Heart left ventricle (tissue), 16 donors: Measurements from ENCODE around the gene CNPY1. TPM values are rescaled to one million over a fixed set of nuclear protein-coding genes. Genes with fewer than 3 reads are reported as not detected.
A peak's percentile ranks its signal among the peaks of the same experiment; 100 is the strongest.

Experiments used
- ATAC-seq, 4 donors: fragments of 200-7000 bp; cut with Tn5 transposase; one replicate each; pipeline ENCODE4 v1.9.1; 2020 to 2022; ENCODE audit warnings: moderate library complexity in 4 of 4, mild to moderate bottlenecking in 3 of 4, moderate number of reproducible peaks in 1 of 4
- DNase-seq, 5 donors: peaks; one replicate each; pipeline ENCODE4 v3.0.0-alpha.2; 2020
- H3K27ac ChIP-seq, 12 donors: fragments of 200-600 bp; sonication (generic) in 4 of 12; one replicate each; pipeline versions ENCODE4 v1.5.0 to v1.8.0; 2016 to 2022; ENCODE audit warnings: mild to moderate bottlenecking in 2 of 12
- H3K27me3 ChIP-seq, 9 donors: fragments of 200-600 bp; sonication (generic) in 2 of 9; one replicate each; pipeline versions ENCODE4 v1.5.1 to v1.8.0; 2016 to 2022; ENCODE audit warnings: mild to moderate bottlenecking in 3 of 9
- H3K36me3 ChIP-seq, 9 donors: fragments of 200-600 bp; sonication (generic) in 2 of 9; one replicate each; pipeline versions ENCODE4 v1.5.0 to v1.8.0; 2018 to 2022; ENCODE audit warnings: mild to moderate bottlenecking in 2 of 9
- H3K4me1 ChIP-seq, 12 donors: fragments of 200-600 bp; sonication (generic) in 4 of 12; one replicate each; pipeline versions ENCODE4 v1.5.0 to v1.8.0; 2016 to 2022; ENCODE audit warnings: mild to moderate bottlenecking in 3 of 12
- H3K4me3 ChIP-seq, 12 donors: fragments of 200-600 bp; sonication (generic) in 4 of 12; one replicate each; pipeline versions ENCODE4 v1.5.0 to v1.8.0; 2017 to 2022; ENCODE audit warnings: mild to moderate bottlenecking in 9 of 12, moderate library complexity in 4 of 12
- H3K9me3 ChIP-seq, 12 donors: fragments of 200-600 bp; sonication (generic) in 4 of 12; one replicate each; pipeline versions ENCODE4 v1.5.0 to v1.8.0; 2016 to 2022; ENCODE audit warnings: mild to moderate bottlenecking in 1 of 12
- POLR2A ChIP-seq, 2 donors: fragments of 450-650 bp; IDR thresholded peaks; one replicate each; pipeline ENCODE4 v1.6.1; 2017; ENCODE audit warnings: antibody characterized with exemption in 2 of 2, mild to moderate bottlenecking in 2 of 2, moderate library complexity in 2 of 2
- WGBS, 4 donors: extraction: QIAGEN DNeasy Blood & Tissue Kit in 2 of 4; methylation state at CpG; one replicate each; pipeline versions ENCODE4 v1.1.5 to v1.1.7; 2013 to 2018; 5-methylcytosine and 5-hydroxymethylcytosine counted together
- intact Hi-C, 10 donors: fragments of 100-400 bp; cut with DNase I; formaldehyde crosslinking; loops; one replicate each; pipeline versions ENCODE4 v1.11.1 to v1.14.2; 2022
- polyA plus RNA-seq, 2 donors: library from polyadenylated mRNA; stranded (reverse); fragments of 200-250 nt; gene quantifications; one replicate each; pipeline ENCODE4 v1.2.3, GENCODE V29; 2013
- total RNA-seq, 9 donors: library from RNA; depleted of rRNA in 2 of 9; stranded (reverse); fragments of >200 nt in 2 of 9; fragmentation: NEBNext Ultra II Directional in 3 of 9; extraction: Animal tissue kit (Norgen Biotek cat#: 25700) in 3 of 9; gene quantifications; one replicate each; pipeline versions ENCODE4 v1.1.0 to v1.2.4, GENCODE V29; 2016 to 2023
- TF ChIP-seq, protein P1 (sequence below), 12 donors: fragments of 200-600 bp; sonication (generic) in 4 of 12; IDR thresholded peaks; one replicate each; pipeline versions ENCODE4 v1.5.0 to v1.8.0; 2018 to 2022; ENCODE audit warnings: antibody characterized with exemption in 12 of 12, mild to moderate bottlenecking in 5 of 12
- donor health status: ischemic (EF 13 %, LVEDD 7.1; RV severe dilation, severe dysfunction).
- donor health status: healthy with polysubstance abuse.
- donor health status: DM: no; HTN: yes; CAD: no.
- donor health status: DM: no; HTN: no; CAD: no.
- donor health status: ischemic (EF 25% LVEDD 6.9; RV normal size, moderate dysfunction).
- donor health status: ischemic (EF 25% LVEDD 5.7; RV mildly dilated, moderate dysfunction).
- donor health status: healthy.
- donor health status: DM: yes; HTN: yes; CAD: no.
- donor health status: ischemic (EF 35%, LVEDD 5.7; RV mildly dilated, moderate dysfunction).
- donor health status: nonischemic (EF 11% LVEDD 7.7; RV severe dilation, severe dysfunction).
- donor health status: DM: yes; HTN: yes; CAD: no.
- donor health status: PGD.
- donor health status: ischemic (EF 29% LVEDD 5.4; RV normal size, mild dysfunction).
- donor health status: nonischemic (EF 23%, LVEDD 6.1; RV moderate dilation, normal function).

Gene CNPY1
- total and polyA plus RNA-seq, 11 donors: not detected

DNA sequence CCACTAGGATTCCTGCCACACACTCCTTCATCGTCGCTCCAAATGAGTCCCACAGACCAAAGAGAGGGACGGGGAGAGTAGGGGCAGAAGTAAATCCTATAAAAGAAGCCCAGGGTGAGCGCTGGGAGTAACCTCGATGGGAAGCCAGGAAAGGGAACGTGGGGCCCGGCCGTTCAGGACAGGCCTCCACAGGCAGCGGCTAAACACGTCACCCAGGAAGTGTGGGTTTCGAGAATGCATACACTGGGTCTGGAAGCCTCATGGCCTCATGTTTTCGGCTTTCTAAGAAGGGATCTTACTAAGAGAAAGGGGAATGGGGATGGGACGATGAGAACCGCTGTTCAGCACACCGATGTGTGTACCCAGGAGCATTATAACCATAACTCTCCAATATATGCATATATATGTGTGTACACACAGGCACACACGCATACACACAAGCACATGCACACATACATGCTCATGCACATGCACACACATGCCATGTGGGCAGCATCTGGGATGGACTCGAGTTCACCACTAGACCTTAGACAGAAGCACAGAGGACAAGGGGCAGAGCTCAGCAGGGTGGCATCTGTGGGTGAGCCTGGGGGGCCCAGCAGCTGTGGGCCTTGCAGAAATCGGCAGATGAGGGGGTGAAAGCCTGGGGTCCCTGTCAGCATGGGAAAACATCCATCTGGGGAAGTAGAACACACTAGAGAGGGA lies 14.8 kb upstream of the CNPY1 start:
- Histone ChIP-seq H3K27ac (no peak overlapping the region), H3K4me3 (no peak overlapping the region), H3K36me3 (no peaks in the 10 kb centered on the region), H3K9me3 (no peaks in the 10 kb centered on the region), H3K27me3 (peaks cover 0 to 22% (median 0%) of the 10 kb centered on the region in 9 donors), H3K4me1 (peaks cover 0 to 4% (median 0%) of the 10 kb centered on the region in 12 donors)
- intact Hi-C loops: no loop called here
- peak in 1 of 4 donors; percentile 19 for ATAC-seq
- DNase-seq: no peak
- TF ChIP-seq POLR2A (IDR thresholded peaks at IDR 0.05): no peak
- TF ChIP-seq, protein P1, sequence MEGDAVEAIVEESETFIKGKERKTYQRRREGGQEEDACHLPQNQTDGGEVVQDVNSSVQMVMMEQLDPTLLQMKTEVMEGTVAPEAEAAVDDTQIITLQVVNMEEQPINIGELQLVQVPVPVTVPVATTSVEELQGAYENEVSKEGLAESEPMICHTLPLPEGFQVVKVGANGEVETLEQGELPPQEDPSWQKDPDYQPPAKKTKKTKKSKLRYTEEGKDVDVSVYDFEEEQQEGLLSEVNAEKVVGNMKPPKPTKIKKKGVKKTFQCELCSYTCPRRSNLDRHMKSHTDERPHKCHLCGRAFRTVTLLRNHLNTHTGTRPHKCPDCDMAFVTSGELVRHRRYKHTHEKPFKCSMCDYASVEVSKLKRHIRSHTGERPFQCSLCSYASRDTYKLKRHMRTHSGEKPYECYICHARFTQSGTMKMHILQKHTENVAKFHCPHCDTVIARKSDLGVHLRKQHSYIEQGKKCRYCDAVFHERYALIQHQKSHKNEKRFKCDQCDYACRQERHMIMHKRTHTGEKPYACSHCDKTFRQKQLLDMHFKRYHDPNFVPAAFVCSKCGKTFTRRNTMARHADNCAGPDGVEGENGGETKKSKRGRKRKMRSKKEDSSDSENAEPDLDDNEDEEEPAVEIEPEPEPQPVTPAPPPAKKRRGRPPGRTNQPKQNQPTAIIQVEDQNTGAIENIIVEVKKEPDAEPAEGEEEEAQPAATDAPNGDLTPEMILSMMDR (IDR thresholded peaks at IDR 0.05): no peak
- WGBS, 4 donors: 85 to 86% (median 86%) methylated on average over 18 of the region's 18 CpGs

DNA sequence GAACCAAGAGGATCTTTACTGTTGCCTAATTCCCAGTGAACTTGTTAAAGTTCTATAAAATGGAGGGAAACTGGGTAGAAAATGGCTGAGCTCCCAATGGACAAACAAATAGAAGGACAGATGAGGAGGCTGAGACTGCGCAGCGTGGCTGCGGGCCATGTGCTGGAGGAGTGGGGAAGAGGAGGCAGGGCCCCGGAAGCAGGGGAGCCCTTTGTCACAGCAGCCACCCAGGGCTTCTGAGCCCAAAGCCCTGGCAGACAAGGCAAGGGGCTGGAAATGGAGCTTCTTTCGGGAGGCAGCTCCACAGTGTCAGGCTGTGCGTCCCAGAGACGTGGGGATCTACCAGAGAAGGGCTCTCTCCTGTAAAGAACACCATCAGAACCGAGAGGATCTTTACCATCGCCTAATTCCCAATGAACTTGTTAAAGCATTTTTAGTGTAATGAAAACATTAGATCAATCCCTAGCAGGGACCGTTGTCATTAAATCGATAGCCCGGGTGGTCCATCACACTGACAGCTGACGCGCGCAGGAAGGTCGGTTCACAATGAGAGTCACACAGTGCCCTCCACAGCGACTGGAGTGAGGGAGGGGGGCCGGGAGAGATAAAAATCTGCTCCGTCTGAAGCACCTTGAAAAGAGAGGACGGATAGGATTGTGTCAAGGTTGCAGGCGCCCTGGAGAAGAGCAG lies 14.0 kb upstream of the CNPY1 start:
- intact Hi-C loops: no loop called here
- Histone ChIP-seq H3K36me3 (no peaks in the 10 kb centered on the region), H3K27me3 (peaks cover 0 to 22% (median 0%) of the 10 kb centered on the region in 9 donors), H3K4me3 (no peak overlapping the region), H3K9me3 (no peaks in the 10 kb centered on the region), H3K27ac (no peak overlapping the region), H3K4me1 (peaks cover 0 to 4% (median 0%) of the 10 kb centered on the region in 12 donors)
- TF ChIP-seq POLR2A (IDR thresholded peaks at IDR 0.05): no peak
- TF ChIP-seq, protein P1 (IDR thresholded peaks at IDR 0.05): no peak
- ATAC-seq (no peak), DNase-seq (no peak)
- WGBS, 4 donors: 82 to 87% (median 86%) methylated on average over 21 of the region's 21 CpGs

DNA sequence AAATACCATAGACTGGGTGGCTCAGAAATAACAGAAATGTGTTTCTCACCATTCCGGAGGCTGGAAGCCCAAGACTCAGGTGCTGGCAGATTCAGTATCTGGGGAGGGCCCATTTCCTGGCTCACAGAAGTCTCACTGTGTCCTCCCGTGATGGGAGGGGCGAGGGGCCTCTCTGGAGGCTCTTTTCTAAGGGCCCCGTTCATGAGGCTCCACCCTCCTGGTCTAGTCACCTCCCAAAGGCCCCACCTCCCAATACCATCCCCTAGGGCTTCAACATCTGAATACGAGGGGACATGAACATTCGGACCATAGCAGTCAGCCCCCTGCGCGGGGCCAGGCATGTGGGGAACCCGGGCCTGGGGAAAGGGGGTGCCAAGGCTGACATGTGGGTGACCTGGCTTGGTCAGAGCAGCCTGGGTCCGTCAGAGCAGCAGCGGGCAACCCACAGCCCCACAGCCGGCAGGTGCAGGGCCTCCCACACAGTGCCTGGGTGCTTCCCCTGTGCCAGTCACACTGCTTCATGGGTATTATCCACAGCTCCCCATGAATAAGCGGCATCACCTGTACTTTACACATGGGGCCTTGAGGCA lies 13.3 kb upstream of the CNPY1 start:
- ATAC-seq (no peak), DNase-seq (no peak)
- H3K27me3 ChIP-seq: peaks cover 0 to 22% (median 0%) of the 10 kb centered on the region in 9 donors
- no peaks in the 10 kb centered on the region for H3K9me3 ChIP-seq
- TF ChIP-seq POLR2A (IDR thresholded peaks at IDR 0.05): no peak
- TF ChIP-seq, protein P1 (IDR thresholded peaks at IDR 0.05): no peak
- intact Hi-C loops: loop anchor here in 2 of 10 donors (10.0 kb wide), 2 partner anchors 145 to 935 kb away; no protein-coding TSS in a partner anchor
- H3K36me3 ChIP-seq: no peaks in the 10 kb centered on the region
- WGBS, 4 donors: 80 to 92% (median 83%) methylated on average over 12 to 13 of the region's 13 CpGs
- H3K4me3 ChIP-seq: no peak overlapping the region
- H3K27ac ChIP-seq: no peak overlapping the region
- H3K4me1 ChIP-seq: peaks cover 0 to 4% (median 0%) of the 10 kb centered on the region in 12 donors

DNA sequence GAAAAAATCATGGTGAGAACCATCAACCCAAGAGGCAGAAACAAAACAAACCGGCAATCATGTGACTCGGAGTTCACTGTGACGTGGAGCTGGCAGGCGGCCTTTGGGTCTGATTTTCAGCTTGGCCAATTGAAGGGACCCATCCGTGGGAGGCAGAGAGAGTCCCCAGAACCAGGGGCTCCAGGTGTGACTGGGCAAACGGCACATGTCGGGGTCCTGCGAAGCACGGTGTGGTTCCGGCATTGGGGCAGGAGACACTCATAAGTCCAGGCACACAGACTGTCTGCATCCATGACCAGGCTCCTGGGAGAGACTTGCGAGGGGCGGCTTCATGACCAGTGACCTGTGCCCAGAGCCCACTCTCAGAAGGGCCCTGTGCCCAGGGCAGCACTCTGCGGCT lies 12.6 kb upstream of the CNPY1 start:
- ATAC-seq (no peak), DNase-seq (no peak)
- H3K4me3 ChIP-seq: no peak overlapping the region
- H3K4me1 ChIP-seq: peaks cover 0 to 4% (median 0%) of the 10 kb centered on the region in 12 donors
- 92 to 96% (median 93%) methylated on average over 12 to 13 of the region's 13 CpGs for WGBS, 4 donors
- no peak overlapping the region for H3K27ac ChIP-seq
- TF ChIP-seq POLR2A (IDR thresholded peaks at IDR 0.05): no peak
- TF ChIP-seq, protein P1 (IDR thresholded peaks at IDR 0.05): no peak
- H3K9me3 ChIP-seq: no peaks in the 10 kb centered on the region
- no peaks in the 10 kb centered on the region for H3K36me3 ChIP-seq
- peaks cover 0 to 22% (median 0%) of the 10 kb centered on the region in 9 donors for H3K27me3 ChIP-seq
- intact Hi-C loops: loop anchor here in 2 of 10 donors (10.0 kb wide), 2 partner anchors 144 to 936 kb away; no protein-coding TSS in a partner anchor
